Mucosa of descending colon (tissue), 3 donors: ENCODE results near the gene ZBTB20. TPM values are rescaled to one million over a fixed set of nuclear protein-coding genes. Genes with fewer than 3 reads are reported as not detected.

Experiments
- ATAC-seq: fragments of 200-7000 bp; cut with Tn5 transposase; one replicate; pipeline ENCODE4 v1.9.1; 2020; ENCODE audit warnings: mild to moderate bottlenecking, moderate library complexity
- DNase-seq, 3 donors: peaks; one replicate each; pipeline ENCODE4 v3.0.0-alpha.2; 2020
- H3K36me3 ChIP-seq: fragments of 200-600 bp; one replicate; pipeline ENCODE4 v1.8.0; 2021; ENCODE audit warnings: low read depth, mild to moderate bottlenecking
- H3K4me1 ChIP-seq: fragments of 200-600 bp; one replicate; pipeline ENCODE4 v1.8.0; 2021; ENCODE audit warnings: low read depth, mild to moderate bottlenecking
- H3K4me3 ChIP-seq: fragments of 200-600 bp; one replicate; pipeline ENCODE4 v1.8.0; 2021; ENCODE audit warnings: mild to moderate bottlenecking
- H3K9me3 ChIP-seq: fragments of 200-600 bp; one replicate; pipeline ENCODE4 v1.8.0; 2021; ENCODE audit warnings: mild to moderate bottlenecking
- CTCF ChIP-seq: fragments of 200-600 bp; IDR thresholded peaks from one replicate; pipeline ENCODE4 v1.8.0; 2022; ENCODE audit warnings: antibody characterized with exemption, mild to moderate bottlenecking
- intact Hi-C, 2 donors: fragments of 100-400 bp; cut with DNase I in 1 of 2; cut with micrococcal nuclease in 1 of 2; formaldehyde crosslinking; loops; one replicate each; pipeline versions ENCODE4 v1.11.0 to v1.11.1; 2022; cut with DNase I, micrococcal nuclease
- total RNA-seq, 3 donors: library from RNA; stranded (reverse); fragmentation: NEBNext Ultra II Directional in 2 of 3; extraction: Animal tissue kit (Norgen Biotek cat#: 25700) in 2 of 3; gene quantifications; one replicate each; pipeline versions ENCODE4 v1.2.1 to v1.2.4, GENCODE V29; 2021 to 2023
- donor health status: DM: no; HTN: no; CAD: no; lungs with moderate emphysema.
- donor health status: DM: no; HTN: no; CAD: no.
- donor health status: DM: no; HTN: yes; CAD: no.

Gene ZBTB20
- total RNA-seq, 3 donors from 2014 or later = 30.6 to 85.6 (median 37.3) TPM

DNA sequence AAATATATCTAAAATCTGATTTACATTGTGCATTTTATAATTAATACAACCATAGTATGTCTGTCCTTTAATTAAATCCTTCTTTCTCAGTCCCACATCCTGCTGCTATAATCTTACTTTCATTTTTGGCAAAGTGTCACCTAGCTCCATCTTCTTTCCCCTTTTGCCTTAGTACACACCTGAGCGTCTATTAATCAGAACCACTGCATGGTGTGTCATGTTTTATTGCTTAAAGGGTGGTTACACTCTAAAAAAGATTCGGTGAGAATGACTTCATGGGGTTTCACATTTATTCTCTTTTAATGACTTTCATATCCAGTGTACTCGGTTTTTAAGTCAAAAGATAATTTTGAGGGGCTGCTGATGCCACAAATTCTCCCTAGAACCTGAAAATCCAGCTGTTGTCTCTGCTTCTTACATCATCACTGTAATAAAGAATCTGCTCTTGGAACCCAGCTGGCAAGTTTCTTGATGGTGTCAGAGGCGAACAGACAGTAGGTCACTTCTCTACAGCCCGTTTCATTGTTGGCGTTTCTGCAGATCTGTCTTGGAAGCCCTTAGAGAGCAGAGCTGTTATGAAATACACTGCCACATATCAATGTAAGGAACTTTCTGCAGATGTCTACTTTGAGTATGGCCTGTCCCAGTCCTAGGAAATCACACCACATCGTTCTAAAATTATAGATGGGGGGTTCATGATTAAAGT lies 753.6 kb downstream of the ZBTB20 start:
- no peak for DNase-seq

DNA sequence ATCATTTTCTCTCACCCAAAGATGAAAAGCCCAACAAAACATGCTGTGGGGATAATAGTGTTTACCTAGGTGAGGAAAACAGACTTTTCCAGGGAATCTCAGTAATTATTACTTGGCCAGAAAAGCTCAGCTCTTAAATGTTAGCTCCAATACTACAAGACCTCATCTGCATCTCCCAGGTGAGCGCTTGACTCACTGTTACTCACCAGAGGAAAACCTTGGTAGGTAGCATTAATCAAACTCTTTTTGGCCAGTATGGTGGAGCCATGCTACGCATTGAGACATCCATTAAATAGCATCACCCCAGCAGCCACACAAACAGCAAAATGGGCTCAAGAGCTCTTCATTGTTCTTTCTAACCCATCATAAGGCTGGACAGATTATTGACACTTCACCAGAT lies 754.3 kb downstream of the ZBTB20 start:
- Histone ChIP-seq H3K4me1 (no peaks in the 10 kb centered on the region), H3K4me3 (no peak overlapping the region), H3K9me3 (no peaks in the 10 kb centered on the region), H3K36me3 (no peaks in the 10 kb centered on the region)
- TF ChIP-seq CTCF = no peak
- ATAC-seq = no peak
- intact Hi-C loops = no loop called here
- no peak for DNase-seq

More for the DNA sequence above, 753.6 kb downstream of the ZBTB20 start:
- no peak for ATAC-seq
- Histone ChIP-seq H3K4me3 (no peak overlapping the region), H3K9me3 (no peaks in the 10 kb centered on the region), H3K36me3 (no peaks in the 10 kb centered on the region), H3K4me1 (no peaks in the 10 kb centered on the region)
- no peak for TF ChIP-seq CTCF
- intact Hi-C loops = no loop called here

DNA sequence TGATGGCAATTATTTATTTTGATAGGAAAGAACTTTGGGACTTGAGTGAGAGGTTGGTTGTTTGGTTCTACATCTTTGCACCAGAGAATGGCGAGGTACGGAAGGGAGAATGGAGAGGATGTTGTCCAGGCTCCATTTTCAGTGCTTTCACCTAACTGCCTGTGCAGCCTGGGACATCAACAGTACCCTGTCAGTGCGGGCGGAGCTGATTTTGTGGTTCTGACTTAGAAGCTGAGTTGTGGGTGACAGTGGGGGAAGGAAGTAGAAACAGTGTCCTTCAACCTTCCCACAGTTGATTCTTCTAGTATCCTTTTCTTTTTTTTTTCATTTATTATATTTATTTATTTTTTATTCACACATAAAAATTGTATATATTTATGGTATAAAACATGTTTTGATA lies 757.9 kb downstream of the ZBTB20 start:
- Histone ChIP-seq H3K9me3 (no peaks in the 10 kb centered on the region), H3K36me3 (no peaks in the 10 kb centered on the region), H3K4me1 (no peaks in the 10 kb centered on the region), H3K4me3 (no peak overlapping the region)
- intact Hi-C loops = no loop called here
- ATAC-seq (no peak), DNase-seq (no peak)
- TF ChIP-seq CTCF = no peak

GRCh38 chr3:114384558-114384903 lies 762.6 kb downstream of the ZBTB20 start:
- ATAC-seq (no peak), DNase-seq (no peak)
- Histone ChIP-seq H3K9me3 (no peaks in the 10 kb centered on the region), H3K4me1 (no peaks in the 10 kb centered on the region), H3K4me3 (no peak overlapping the region), H3K36me3 (no peaks in the 10 kb centered on the region)
- intact Hi-C loops = no loop called here
- TF ChIP-seq CTCF = no peak

- Histone ChIP-seq H3K4me1 (no peaks in the 10 kb centered on the region), H3K9me3 (no peaks in the 10 kb centered on the region), H3K4me3 (no peak overlapping the region), H3K36me3 (no peaks in the 10 kb centered on the region)
- DNase-seq = peak; percentile 56 to 81 (median 71)
- ATAC-seq = peak; percentile 97
- TF ChIP-seq CTCF = peak; percentile 82
- intact Hi-C loops = no loop called here
Observed at GRCh38 chr3:114383875-114384557, 763.1 kb downstream of the ZBTB20 start.
